ENCODE results near the gene IER5L.

Gene IER5L

DNA sequence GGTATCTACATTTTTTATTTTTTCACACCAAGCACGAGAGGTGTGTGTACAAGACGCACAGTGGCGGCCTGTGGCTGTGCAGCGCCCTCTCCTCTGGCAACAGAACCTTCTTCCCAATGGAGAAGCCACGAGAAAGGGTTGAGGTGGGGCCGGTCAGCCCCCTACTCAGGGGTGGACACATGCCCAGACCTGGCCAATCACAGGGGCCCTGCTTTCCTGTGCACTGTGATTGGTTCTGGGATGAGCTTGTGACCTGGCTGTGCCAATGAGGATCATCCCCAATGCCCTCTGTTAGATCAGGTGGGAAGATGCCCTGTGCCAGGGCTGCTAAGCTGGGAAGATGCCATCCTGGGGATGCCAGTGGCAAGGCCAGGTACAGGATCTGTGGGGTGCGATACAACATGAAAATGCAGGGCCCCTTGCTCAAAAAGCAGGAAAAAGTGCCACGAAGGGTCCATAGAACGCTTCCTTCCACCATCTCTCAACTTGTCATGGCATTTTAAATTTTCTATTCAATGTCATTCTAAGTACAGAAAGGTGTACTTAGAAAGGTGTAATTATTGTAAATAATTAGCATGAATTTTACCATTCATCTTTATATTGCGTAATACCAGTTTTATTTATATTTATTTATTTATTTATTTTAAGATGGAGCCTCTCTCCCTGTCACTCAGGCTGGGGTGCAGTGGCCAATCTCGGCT, 15.4 kb downstream of the IER5L start:
- no peak for TF ChIP-seq EZH2 (IDR thresholded peaks at IDR 0.05; ENCODE audit: borderline replicate concordance, low read length)
- TF ChIP-seq, protein P1, sequence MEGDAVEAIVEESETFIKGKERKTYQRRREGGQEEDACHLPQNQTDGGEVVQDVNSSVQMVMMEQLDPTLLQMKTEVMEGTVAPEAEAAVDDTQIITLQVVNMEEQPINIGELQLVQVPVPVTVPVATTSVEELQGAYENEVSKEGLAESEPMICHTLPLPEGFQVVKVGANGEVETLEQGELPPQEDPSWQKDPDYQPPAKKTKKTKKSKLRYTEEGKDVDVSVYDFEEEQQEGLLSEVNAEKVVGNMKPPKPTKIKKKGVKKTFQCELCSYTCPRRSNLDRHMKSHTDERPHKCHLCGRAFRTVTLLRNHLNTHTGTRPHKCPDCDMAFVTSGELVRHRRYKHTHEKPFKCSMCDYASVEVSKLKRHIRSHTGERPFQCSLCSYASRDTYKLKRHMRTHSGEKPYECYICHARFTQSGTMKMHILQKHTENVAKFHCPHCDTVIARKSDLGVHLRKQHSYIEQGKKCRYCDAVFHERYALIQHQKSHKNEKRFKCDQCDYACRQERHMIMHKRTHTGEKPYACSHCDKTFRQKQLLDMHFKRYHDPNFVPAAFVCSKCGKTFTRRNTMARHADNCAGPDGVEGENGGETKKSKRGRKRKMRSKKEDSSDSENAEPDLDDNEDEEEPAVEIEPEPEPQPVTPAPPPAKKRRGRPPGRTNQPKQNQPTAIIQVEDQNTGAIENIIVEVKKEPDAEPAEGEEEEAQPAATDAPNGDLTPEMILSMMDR (IDR thresholded peaks at IDR 0.05; ENCODE audit: low read length) = no peak
- H3K4me2 ChIP-seq (ENCODE audit: low read length) = no peak overlapping the region

DNA sequence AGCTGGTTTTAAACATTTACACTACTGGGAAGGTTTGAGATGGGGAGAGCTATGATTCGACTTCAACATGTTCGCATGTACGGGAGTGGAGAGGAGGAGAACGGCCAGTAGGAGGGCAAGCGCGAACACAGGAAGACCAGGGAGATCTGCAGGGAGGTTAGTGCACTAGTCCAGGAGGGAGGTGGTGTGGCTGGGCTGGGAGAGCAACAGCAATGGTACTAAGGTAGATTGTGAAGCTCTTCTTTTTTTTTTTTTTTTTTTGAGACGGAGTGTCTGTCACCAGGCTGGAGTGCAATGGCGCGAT, 16.6 kb downstream of the IER5L start:
- Histone ChIP-seq H3F3A (ENCODE audit: insufficient read depth, low read length) (no peaks in the 10 kb centered on the region), H2AFZ (ENCODE audit: low read length) (no peak overlapping the region), H3K9me2 (ENCODE audit: low read depth, low read length) (no peaks in the 10 kb centered on the region), H3K9me3 (ENCODE audit: low read length) (no peaks in the 10 kb centered on the region), H3K9ac (ENCODE audit: low read length) (no peak overlapping the region), H3K27ac (ENCODE audit: low read depth, low read length, poor library complexity, severe bottlenecking) (no peak overlapping the region), H3K4me2 (ENCODE audit: low read length) (no peak overlapping the region), H3K36me3 (ENCODE audit: insufficient read depth, low read length) (no peaks in the 10 kb centered on the region), H3K79me2 (ENCODE audit: insufficient read depth, low read length) (no peaks in the 10 kb centered on the region), H3K27me3 (ENCODE audit: insufficient read depth, low read length) (peaks cover 5% of the 10 kb centered on the region; the same call in 1 of the 2 replicates), H3K4me3 (ENCODE audit: low read depth, low read length, poor library complexity, severe bottlenecking) (no peak overlapping the region), H3K4me1 (ENCODE audit: insufficient read depth, low read length, severe bottlenecking) (no peaks in the 10 kb centered on the region), H4K20me1 (ENCODE audit: insufficient read depth, low read length) (no peaks in the 10 kb centered on the region)
- TF ChIP-seq, protein P1 (IDR thresholded peaks at IDR 0.05; ENCODE audit: low read length) = no peak
- TF ChIP-seq EZH2 (IDR thresholded peaks at IDR 0.05; ENCODE audit: borderline replicate concordance, low read length) = no peak

More for the DNA sequence above, 15.4 kb downstream of the IER5L start:
- Histone ChIP-seq H3K27me3 (ENCODE audit: insufficient read depth, low read length) (peaks cover 5% of the 10 kb centered on the region; the same call in 1 of the 2 replicates), H3K9me3 (ENCODE audit: low read length) (no peaks in the 10 kb centered on the region), H2AFZ (ENCODE audit: low read length) (no peak overlapping the region), H3F3A (ENCODE audit: insufficient read depth, low read length) (no peaks in the 10 kb centered on the region), H3K27ac (ENCODE audit: low read depth, low read length, poor library complexity, severe bottlenecking) (no peak overlapping the region), H3K4me1 (ENCODE audit: insufficient read depth, low read length, severe bottlenecking) (no peaks in the 10 kb centered on the region), H3K36me3 (ENCODE audit: insufficient read depth, low read length) (no peaks in the 10 kb centered on the region), H4K20me1 (ENCODE audit: insufficient read depth, low read length) (no peaks in the 10 kb centered on the region), H3K4me3 (ENCODE audit: low read depth, low read length, poor library complexity, severe bottlenecking) (no peak overlapping the region), H3K79me2 (ENCODE audit: insufficient read depth, low read length) (no peaks in the 10 kb centered on the region), H3K9me2 (ENCODE audit: low read depth, low read length) (no peaks in the 10 kb centered on the region), H3K9ac (ENCODE audit: low read length) (no peak overlapping the region)

DNA sequence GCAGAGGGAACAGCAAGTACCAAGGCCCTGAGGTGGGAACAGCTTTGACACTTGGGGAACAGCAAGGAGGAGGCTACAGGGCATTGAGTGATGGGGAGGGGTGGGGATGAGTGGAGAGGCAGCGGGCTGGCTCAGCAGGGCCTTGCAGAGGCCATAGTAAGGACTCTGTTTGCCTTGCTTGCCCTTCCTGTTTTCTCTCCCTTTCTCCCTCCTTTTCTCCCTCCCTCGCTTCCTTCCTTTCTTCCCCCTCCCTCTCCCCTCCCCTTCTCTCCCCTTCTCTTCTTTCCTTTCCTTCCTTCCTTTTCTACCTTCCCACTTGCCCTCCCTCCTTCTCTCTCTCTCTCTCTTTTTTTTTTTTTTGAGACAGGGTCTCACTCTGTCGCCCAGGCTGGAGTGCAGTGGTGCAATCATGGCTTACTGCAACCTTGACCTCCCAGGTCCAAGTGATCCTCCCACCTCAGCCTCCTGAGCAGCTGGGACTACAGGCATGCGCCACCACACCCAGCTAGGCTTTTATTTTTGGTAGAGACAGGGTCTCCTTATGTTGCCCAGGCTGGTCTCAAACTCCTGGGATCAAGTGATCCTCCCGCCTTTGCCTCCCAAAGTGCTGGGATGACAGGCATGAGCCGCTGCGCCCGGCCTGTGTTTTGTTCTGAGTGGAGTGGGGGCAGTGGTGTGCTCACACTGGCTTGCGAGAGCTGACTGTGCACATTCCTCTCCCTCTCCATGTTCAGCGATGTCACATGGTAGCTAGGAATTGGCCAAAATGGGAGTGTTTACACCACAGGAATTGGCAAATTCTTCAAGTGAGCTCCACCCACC, 17.1 kb downstream of the IER5L start:
- no peaks in the 10 kb centered on the region for H3K9me3 ChIP-seq (ENCODE audit: low read length)
- peaks cover 5% of the 10 kb centered on the region; the same call in 1 of the 2 replicates for H3K27me3 ChIP-seq (ENCODE audit: insufficient read depth, low read length)
- TF ChIP-seq, protein P1 (IDR thresholded peaks at IDR 0.05; ENCODE audit: low read length) = no peak
- no peak for TF ChIP-seq EZH2 (IDR thresholded peaks at IDR 0.05; ENCODE audit: borderline replicate concordance, low read length)
- no peak overlapping the region for H3K27ac ChIP-seq (ENCODE audit: low read depth, low read length, poor library complexity, severe bottlenecking)
- no peak overlapping the region for H3K4me3 ChIP-seq (ENCODE audit: low read depth, low read length, poor library complexity, severe bottlenecking)
- H3K79me2 ChIP-seq (ENCODE audit: insufficient read depth, low read length) = no peaks in the 10 kb centered on the region
- H2AFZ ChIP-seq (ENCODE audit: low read length) = no peak overlapping the region
- no peaks in the 10 kb centered on the region for H4K20me1 ChIP-seq (ENCODE audit: insufficient read depth, low read length)
- no peaks in the 10 kb centered on the region for H3F3A ChIP-seq (ENCODE audit: insufficient read depth, low read length)
- no peaks in the 10 kb centered on the region for H3K36me3 ChIP-seq (ENCODE audit: insufficient read depth, low read length)
- no peak overlapping the region for H3K9ac ChIP-seq (ENCODE audit: low read length)
- no peak overlapping the region for H3K4me2 ChIP-seq (ENCODE audit: low read length)
- no peaks in the 10 kb centered on the region for H3K9me2 ChIP-seq (ENCODE audit: low read depth, low read length)
- H3K4me1 ChIP-seq (ENCODE audit: insufficient read depth, low read length, severe bottlenecking) = no peaks in the 10 kb centered on the region
